Natural killer cell (primary cell): ENCODE data around the gene UTP20. TPM values are rescaled to one million over a fixed set of nuclear protein-coding genes. Genes with fewer than 3 reads are reported as not detected.

Experiments used
- ATAC-seq, 3 donors: fragments of 150-1000 bp in 2 of 3; fragments of 200-7000 bp in 1 of 3; cut with Tn5 transposase; 1 replicate in 1 of 3; 2 replicates in 2 of 3; pipeline ENCODE4 v1.10.0; 2021; ENCODE audit warnings: mild to moderate bottlenecking in 2 of 3, moderate library complexity in 2 of 3
- DNase-seq, 2 donors: peaks; one replicate each; pipeline versions ENCODE4 v3.0.0 to v3.0.0-alpha.2; 2013 to 2021; ENCODE audit warnings: mixed read lengths in 1 of 2
- H3K27ac ChIP-seq: one replicate; pipeline ENCODE4 v1.5.1; 2013; ENCODE audit warnings: mild to moderate bottlenecking, low read length
- H3K27me3 ChIP-seq: one replicate; pipeline ENCODE4 v1.6.1; 2013; ENCODE audit warnings: low read length; ENCODE audit not compliant: control insufficient read depth, insufficient read depth
- H3K36me3 ChIP-seq: one replicate; pipeline ENCODE4 v1.6.1; 2013; ENCODE audit warnings: low read length; ENCODE audit not compliant: control insufficient read depth, insufficient read depth
- H3K4me1 ChIP-seq: one replicate; pipeline ENCODE4 v1.6.1; 2013; ENCODE audit warnings: low read length; ENCODE audit not compliant: control insufficient read depth, insufficient read depth
- H3K4me3 ChIP-seq: one replicate; pipeline ENCODE4 v1.5.1; 2013; ENCODE audit warnings: low read length
- H3K9me3 ChIP-seq: one replicate; pipeline ENCODE4 v1.6.1; 2013; ENCODE audit warnings: low read length; ENCODE audit not compliant: control insufficient read depth, insufficient read depth
- H3K27ac Mint-ChIP-seq, 2 donors: one replicate each; pipeline ENCODE4 v1.8.0; 2022; ENCODE audit warnings: mild to moderate bottlenecking in 2 of 2, mixed read lengths in 2 of 2, moderate library complexity in 1 of 2
- H3K27me3 Mint-ChIP-seq, 2 donors: one replicate each; pipeline ENCODE4 v1.8.0; 2022; ENCODE audit warnings: low read depth in 2 of 2, mixed read lengths in 2 of 2
- H3K36me3 Mint-ChIP-seq: one replicate; pipeline ENCODE4 v1.8.0; 2022; ENCODE audit warnings: mixed read lengths
- H3K4me1 Mint-ChIP-seq, 2 donors: one replicate each; pipeline ENCODE4 v1.8.0; 2022; ENCODE audit warnings: mixed read lengths in 2 of 2
- H3K4me3 Mint-ChIP-seq: one replicate; pipeline ENCODE4 v1.8.0; 2022; ENCODE audit warnings: mild to moderate bottlenecking, moderate library complexity, mixed read lengths
- H3K9me3 Mint-ChIP-seq, 2 donors: one replicate each; pipeline ENCODE4 v1.8.0; 2022; ENCODE audit warnings: mixed read lengths in 2 of 2
- WGBS: methylation state at CpG from one replicate; pipeline ENCODE4 v1.1.7; 2013; ENCODE audit warnings: missing lambda C conversion rate; ENCODE audit not compliant: insufficient coverage; 5-methylcytosine and 5-hydroxymethylcytosine counted together
- intact Hi-C: fragments of 100-400 bp; cut with micrococcal nuclease; formaldehyde crosslinking; loops from one replicate; pipeline ENCODE4 v1.14.2; 2022
- total RNA-seq, 4 donors: library from RNA; stranded (reverse); fragments of 120-200 nt in 1 of 4; gene quantifications; one replicate each; pipeline versions ENCODE4 v1.2.3 to v1.2.4, GENCODE V29; 2013 to 2022
- TF ChIP-seq, protein P1 (sequence below): fragments of 200-600 bp; IDR thresholded peaks from one replicate; pipeline ENCODE4 v1.8.0; 2022; ENCODE audit warnings: antibody characterized with exemption

The UTP20 gene
- total RNA-seq, 3 donors from 2014 or later (not counting 1 experiment from before 2014, with no cell fraction given) = 7.1 to 10.2 (median 9.0) TPM

DNA sequence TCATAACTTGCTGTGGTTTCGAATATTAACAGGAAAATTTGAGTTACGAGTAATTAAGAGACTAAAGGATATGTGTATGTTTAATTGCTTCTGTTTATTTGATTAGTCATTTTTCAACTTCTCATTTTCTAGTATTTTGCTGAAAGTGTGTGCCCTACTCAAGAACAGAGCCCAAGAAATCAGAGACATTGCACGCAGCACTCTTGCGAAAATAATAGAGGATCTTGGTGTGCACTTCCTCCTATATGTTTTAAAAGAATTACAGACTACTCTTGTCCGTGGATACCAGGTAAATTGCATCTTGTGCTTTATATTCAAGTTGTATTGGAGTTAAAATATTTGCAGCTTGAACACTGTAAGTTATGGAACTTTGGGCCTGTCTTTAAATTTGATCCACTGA is 76.9 kb downstream of the UTP20 start:
- Histone ChIP-seq H3K27ac (no peak overlapping the region), H3K9me3 (no peaks in the 10 kb centered on the region), H3K4me1 (no peaks in the 10 kb centered on the region), H3K36me3 (peaks cover 44% of the 10 kb centered on the region), H3K27me3 (no peaks in the 10 kb centered on the region), H3K4me3 (no peak overlapping the region)
- intact Hi-C loops = no loop called here
- Mint-ChIP-seq H3K4me3 (no peak overlapping the region), H3K9me3 (no peaks in the 10 kb centered on the region), H3K27ac (no peak overlapping the region), H3K36me3 (peaks cover 26% of the 10 kb centered on the region), H3K4me1 (no peaks in the 10 kb centered on the region), H3K27me3 (no peaks in the 10 kb centered on the region)
- WGBS = 90% methylated on average over 5 of the region's 5 CpGs
- DNase-seq = no peak
- no peak for ATAC-seq
- TF ChIP-seq, protein P1, sequence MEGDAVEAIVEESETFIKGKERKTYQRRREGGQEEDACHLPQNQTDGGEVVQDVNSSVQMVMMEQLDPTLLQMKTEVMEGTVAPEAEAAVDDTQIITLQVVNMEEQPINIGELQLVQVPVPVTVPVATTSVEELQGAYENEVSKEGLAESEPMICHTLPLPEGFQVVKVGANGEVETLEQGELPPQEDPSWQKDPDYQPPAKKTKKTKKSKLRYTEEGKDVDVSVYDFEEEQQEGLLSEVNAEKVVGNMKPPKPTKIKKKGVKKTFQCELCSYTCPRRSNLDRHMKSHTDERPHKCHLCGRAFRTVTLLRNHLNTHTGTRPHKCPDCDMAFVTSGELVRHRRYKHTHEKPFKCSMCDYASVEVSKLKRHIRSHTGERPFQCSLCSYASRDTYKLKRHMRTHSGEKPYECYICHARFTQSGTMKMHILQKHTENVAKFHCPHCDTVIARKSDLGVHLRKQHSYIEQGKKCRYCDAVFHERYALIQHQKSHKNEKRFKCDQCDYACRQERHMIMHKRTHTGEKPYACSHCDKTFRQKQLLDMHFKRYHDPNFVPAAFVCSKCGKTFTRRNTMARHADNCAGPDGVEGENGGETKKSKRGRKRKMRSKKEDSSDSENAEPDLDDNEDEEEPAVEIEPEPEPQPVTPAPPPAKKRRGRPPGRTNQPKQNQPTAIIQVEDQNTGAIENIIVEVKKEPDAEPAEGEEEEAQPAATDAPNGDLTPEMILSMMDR = no peak

DNA sequence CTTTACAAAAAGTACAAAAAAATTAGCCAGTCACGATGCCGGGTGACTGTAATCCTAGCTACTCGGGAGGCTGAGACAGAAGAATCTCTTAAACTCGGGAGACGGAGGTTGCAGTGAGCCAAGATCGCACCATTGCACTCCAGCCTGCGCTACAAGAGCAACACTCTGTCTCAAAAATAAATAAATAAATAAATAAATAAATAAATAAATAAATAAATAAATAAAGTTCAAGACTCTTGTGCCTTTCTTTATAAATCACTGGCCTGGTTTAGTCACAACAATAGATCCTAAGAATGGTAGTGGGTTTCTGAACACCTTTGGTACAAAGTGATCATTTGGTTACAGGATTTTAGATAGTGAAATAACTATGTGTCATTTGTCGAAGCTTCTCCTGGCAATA is 81.5 kb downstream of the UTP20 start:
- peaks cover 52% of the 10 kb centered on the region for H3K36me3 ChIP-seq
- H3K9me3 ChIP-seq = no peaks in the 10 kb centered on the region
- no peak overlapping the region for H3K27ac ChIP-seq
- intact Hi-C loops = no loop called here
- WGBS = 97% methylated on average over 7 of the region's 8 CpGs
- ATAC-seq (no peak), DNase-seq (no peak)
- H3K4me1 Mint-ChIP-seq = no peaks in the 10 kb centered on the region
- no peaks in the 10 kb centered on the region for H3K9me3 Mint-ChIP-seq
- peaks cover 36% of the 10 kb centered on the region for H3K36me3 Mint-ChIP-seq
- TF ChIP-seq, protein P1 = no peak
- H3K27me3 ChIP-seq = no peaks in the 10 kb centered on the region
- H3K4me3 ChIP-seq = no peak overlapping the region
- H3K27me3 Mint-ChIP-seq = no peaks in the 10 kb centered on the region
- no peaks in the 10 kb centered on the region for H3K4me1 ChIP-seq
- no peak overlapping the region for H3K27ac Mint-ChIP-seq
- no peak overlapping the region for H3K4me3 Mint-ChIP-seq

DNA sequence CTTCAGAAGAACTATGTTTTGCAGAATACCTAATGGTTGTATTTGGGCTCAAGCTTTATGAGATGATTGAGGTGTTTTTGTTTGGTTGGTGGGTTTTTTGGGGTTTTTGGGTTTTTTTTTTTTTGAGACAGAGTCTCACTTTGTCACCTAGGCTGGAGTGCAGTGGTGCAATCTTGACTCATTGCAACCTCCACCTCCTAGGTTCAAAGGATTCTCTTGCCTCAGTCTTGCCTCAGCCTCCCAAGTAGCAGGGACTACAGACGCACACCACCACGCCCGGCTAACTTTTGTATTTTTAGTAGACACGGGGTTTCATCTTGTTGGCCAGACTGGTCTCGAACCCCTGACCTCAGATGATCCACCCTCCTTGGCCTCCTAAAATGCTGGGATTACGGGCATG is 88.1 kb downstream of the UTP20 start:
- no peak overlapping the region for H3K27ac Mint-ChIP-seq
- Histone ChIP-seq H3K27ac (no peak overlapping the region), H3K36me3 (peaks cover 62% of the 10 kb centered on the region), H3K4me3 (no peak overlapping the region), H3K4me1 (no peaks in the 10 kb centered on the region), H3K27me3 (no peaks in the 10 kb centered on the region), H3K9me3 (no peaks in the 10 kb centered on the region)
- TF ChIP-seq, protein P1 = no peak
- ATAC-seq (no peak), DNase-seq (no peak)
- peaks cover 25% of the 10 kb centered on the region for H3K36me3 Mint-ChIP-seq
- H3K4me1 Mint-ChIP-seq = no peaks in the 10 kb centered on the region
- 94% methylated on average over 6 of the region's 6 CpGs for WGBS
- H3K27me3 Mint-ChIP-seq = no peaks in the 10 kb centered on the region
- no peaks in the 10 kb centered on the region for H3K9me3 Mint-ChIP-seq
- intact Hi-C loops = no loop called here
- no peak overlapping the region for H3K4me3 Mint-ChIP-seq

DNA sequence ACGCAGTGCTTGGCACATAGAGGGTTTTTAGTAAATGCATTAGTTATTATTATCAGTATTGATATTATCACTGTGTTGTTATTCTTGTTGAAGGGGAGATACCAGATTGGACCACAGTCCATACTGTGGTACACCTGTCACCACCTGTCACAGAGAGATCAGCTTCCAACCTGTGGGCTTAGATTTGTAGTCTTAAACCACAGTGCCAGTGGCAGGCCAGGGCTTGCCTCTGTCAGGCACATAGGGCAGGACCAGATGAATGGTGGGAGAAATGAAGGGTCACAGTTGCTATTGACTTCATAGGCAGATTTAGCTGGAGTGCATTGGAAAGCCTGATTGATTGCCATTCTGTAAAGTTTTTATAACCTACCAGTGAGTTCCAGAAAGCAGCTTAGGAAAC is 92.5 kb downstream of the UTP20 start:
- no peaks in the 10 kb centered on the region for H3K4me1 Mint-ChIP-seq
- no peak overlapping the region for H3K4me3 ChIP-seq
- WGBS = 100% methylated on average over 1 of the region's 1 CpG
- H3K4me3 Mint-ChIP-seq = no peak overlapping the region
- TF ChIP-seq, protein P1 = no peak
- H3K36me3 ChIP-seq = peaks cover 58% of the 10 kb centered on the region
- H3K27ac Mint-ChIP-seq = no peak overlapping the region
- H3K27me3 ChIP-seq = no peaks in the 10 kb centered on the region
- H3K4me1 ChIP-seq = no peaks in the 10 kb centered on the region
- no peak overlapping the region for H3K27ac ChIP-seq
- H3K27me3 Mint-ChIP-seq = no peaks in the 10 kb centered on the region
- H3K9me3 Mint-ChIP-seq = no peaks in the 10 kb centered on the region
- ATAC-seq = no peak
- H3K9me3 ChIP-seq = no peaks in the 10 kb centered on the region
- DNase-seq = no peak
- peaks cover 14% of the 10 kb centered on the region for H3K36me3 Mint-ChIP-seq
- intact Hi-C loops = no loop called here
